ENCODE results near the gene MCC.

DNA sequence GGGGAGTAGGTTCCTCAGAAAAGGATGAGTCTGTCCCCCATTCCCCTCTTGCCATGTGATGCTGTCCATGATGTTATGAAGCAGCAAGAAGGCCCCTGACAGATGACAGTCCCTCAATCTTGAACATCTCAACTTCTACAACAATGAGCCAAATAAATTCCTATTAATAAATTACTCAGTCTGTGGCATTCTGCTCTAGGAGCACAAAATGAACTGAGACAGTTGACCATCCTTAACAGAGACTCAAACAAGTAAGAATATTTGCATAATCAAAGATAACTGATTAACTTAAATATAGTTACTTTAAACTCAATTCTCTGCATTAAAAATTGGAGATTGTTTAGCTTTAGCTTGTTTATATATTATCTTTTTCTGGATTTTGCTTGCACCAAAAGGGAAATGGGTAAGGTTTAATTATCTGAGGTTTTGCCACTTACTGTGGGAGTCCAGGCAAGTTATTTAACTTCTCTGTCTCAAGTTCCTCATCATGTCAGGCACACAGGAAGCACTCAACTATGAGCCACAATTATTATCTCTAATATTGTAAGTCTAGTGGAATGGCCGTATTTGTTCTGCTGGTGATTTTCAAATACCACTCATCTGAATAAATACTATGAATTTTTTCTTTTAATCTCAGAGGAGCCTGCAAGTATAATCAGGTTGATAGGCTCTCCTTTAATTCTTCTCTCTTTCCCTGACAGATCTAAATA lies 216.4 kb downstream of the MCC start:
- TF ChIP-seq, protein P1, sequence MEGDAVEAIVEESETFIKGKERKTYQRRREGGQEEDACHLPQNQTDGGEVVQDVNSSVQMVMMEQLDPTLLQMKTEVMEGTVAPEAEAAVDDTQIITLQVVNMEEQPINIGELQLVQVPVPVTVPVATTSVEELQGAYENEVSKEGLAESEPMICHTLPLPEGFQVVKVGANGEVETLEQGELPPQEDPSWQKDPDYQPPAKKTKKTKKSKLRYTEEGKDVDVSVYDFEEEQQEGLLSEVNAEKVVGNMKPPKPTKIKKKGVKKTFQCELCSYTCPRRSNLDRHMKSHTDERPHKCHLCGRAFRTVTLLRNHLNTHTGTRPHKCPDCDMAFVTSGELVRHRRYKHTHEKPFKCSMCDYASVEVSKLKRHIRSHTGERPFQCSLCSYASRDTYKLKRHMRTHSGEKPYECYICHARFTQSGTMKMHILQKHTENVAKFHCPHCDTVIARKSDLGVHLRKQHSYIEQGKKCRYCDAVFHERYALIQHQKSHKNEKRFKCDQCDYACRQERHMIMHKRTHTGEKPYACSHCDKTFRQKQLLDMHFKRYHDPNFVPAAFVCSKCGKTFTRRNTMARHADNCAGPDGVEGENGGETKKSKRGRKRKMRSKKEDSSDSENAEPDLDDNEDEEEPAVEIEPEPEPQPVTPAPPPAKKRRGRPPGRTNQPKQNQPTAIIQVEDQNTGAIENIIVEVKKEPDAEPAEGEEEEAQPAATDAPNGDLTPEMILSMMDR (IDR thresholded peaks at IDR 0.05), result no peak
- no peak for TF ChIP-seq POLR2A (IDR thresholded peaks at IDR 0.05)
